ENCODE measurements around the gene GALNT13.

The GALNT13 gene

DNA sequence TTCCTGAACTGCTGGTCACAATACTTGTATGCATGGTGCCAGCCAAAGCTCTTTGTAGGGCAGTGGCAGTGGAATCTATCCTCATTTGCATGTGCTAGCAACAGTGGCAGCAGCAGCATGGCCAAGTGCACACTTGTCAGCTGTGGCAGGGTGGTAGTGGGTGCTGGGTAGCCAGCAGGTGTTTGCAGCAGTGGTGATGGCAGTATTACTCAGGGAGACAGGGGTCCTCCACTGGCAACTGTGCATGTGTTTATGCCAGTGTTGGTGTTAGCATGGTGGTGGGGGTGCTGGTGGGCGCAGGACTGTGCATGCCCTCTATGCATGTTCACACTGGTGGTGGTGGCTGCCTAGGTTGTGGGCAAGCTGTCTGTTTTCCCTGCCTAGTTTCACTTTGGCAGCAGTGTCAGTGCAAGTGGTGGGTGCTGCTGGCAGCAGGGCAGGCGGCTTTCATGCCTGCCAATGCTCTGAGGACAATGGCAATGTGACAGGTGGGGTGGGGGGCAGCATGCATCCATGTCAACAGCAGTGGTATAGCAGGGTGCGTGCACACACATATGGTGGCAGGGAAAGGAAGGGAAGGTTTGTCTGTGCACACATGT lies 41.2 kb downstream of the GALNT13 start:
- H2AFZ ChIP-seq (ENCODE audit: low read depth, low read length, severe bottlenecking) = no peak overlapping the region
- no peak for TF ChIP-seq EZH2phosphoT487 (conservative IDR thresholded peaks at IDR 0.05; ENCODE audit: low read length)
- TF ChIP-seq, protein P1, sequence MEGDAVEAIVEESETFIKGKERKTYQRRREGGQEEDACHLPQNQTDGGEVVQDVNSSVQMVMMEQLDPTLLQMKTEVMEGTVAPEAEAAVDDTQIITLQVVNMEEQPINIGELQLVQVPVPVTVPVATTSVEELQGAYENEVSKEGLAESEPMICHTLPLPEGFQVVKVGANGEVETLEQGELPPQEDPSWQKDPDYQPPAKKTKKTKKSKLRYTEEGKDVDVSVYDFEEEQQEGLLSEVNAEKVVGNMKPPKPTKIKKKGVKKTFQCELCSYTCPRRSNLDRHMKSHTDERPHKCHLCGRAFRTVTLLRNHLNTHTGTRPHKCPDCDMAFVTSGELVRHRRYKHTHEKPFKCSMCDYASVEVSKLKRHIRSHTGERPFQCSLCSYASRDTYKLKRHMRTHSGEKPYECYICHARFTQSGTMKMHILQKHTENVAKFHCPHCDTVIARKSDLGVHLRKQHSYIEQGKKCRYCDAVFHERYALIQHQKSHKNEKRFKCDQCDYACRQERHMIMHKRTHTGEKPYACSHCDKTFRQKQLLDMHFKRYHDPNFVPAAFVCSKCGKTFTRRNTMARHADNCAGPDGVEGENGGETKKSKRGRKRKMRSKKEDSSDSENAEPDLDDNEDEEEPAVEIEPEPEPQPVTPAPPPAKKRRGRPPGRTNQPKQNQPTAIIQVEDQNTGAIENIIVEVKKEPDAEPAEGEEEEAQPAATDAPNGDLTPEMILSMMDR (IDR thresholded peaks at IDR 0.05; ENCODE audit: insufficient read depth, low read length, poor library complexity, severe bottlenecking) = no peak
- H3K9me3 ChIP-seq (ENCODE audit: insufficient read depth, low read length) = no peaks in the 10 kb centered on the region

DNA sequence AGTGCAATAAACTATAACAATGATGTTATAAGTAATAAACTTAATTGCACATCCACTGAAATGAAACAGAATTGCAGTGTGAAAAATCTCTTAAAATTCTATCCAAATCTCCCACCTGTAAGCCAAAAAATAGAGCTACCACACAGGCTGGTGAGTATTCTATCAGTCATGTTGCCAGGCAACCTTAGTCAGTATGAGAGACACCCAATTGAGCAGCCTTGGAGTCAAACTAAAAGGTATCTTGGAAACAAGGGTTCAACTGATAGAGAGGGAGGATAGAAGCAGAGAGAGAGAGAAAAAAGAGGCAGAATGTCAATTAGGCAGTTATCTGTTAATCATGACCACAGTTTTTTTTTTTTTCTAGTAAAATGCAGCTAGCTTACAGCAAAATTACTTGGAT lies 45.8 kb downstream of the GALNT13 start:
- H3K79me2 ChIP-seq (ENCODE audit: insufficient read depth, low read length) = no peaks in the 10 kb centered on the region
- H3F3A ChIP-seq (ENCODE audit: insufficient read depth) = no peaks in the 10 kb centered on the region
- no peaks in the 10 kb centered on the region for H3K9me3 ChIP-seq (ENCODE audit: insufficient read depth, low read length)
- no peak overlapping the region for H2AFZ ChIP-seq (ENCODE audit: low read depth, low read length, severe bottlenecking)
- H3K9ac ChIP-seq (ENCODE audit: low read length) = no peak overlapping the region
- no peak overlapping the region for H3K27ac ChIP-seq (ENCODE audit: low read depth, low read length)
- no peak for TF ChIP-seq EZH2phosphoT487 (conservative IDR thresholded peaks at IDR 0.05; ENCODE audit: low read length)
- TF ChIP-seq, protein P1 (IDR thresholded peaks at IDR 0.05; ENCODE audit: insufficient read depth, low read length, poor library complexity, severe bottlenecking) = no peak
- H3K36me3 ChIP-seq (ENCODE audit: low read length) = no peaks in the 10 kb centered on the region
- no peaks in the 10 kb centered on the region for H4K20me1 ChIP-seq (ENCODE audit: low read depth, low read length)
- H3K4me2 ChIP-seq (ENCODE audit: low read depth, low read length, poor library complexity, severe bottlenecking) = no peak overlapping the region
- H3K27me3 ChIP-seq (ENCODE audit: low read length) = no peaks in the 10 kb centered on the region
- no peak overlapping the region for H3K4me3 ChIP-seq (ENCODE audit: insufficient read depth, low read length, poor library complexity, severe bottlenecking)
- H3K9me2 ChIP-seq (replicated peaks; ENCODE audit: insufficient read depth, low read length) = no peaks in the 10 kb centered on the region

More for the DNA sequence above, 41.2 kb downstream of the GALNT13 start:
- H3K9me2 ChIP-seq (replicated peaks; ENCODE audit: insufficient read depth, low read length) = no peaks in the 10 kb centered on the region
- no peak overlapping the region for H3K27ac ChIP-seq (ENCODE audit: low read depth, low read length)
- no peak overlapping the region for H3K4me2 ChIP-seq (ENCODE audit: low read depth, low read length, poor library complexity, severe bottlenecking)
- no peaks in the 10 kb centered on the region for H4K20me1 ChIP-seq (ENCODE audit: low read depth, low read length)
- no peaks in the 10 kb centered on the region for H3K79me2 ChIP-seq (ENCODE audit: insufficient read depth, low read length)
- no peaks in the 10 kb centered on the region for H3K36me3 ChIP-seq (ENCODE audit: low read length)
- H3F3A ChIP-seq (ENCODE audit: insufficient read depth) = no peaks in the 10 kb centered on the region
- H3K9ac ChIP-seq (ENCODE audit: low read length) = no peak overlapping the region
- H3K4me3 ChIP-seq (ENCODE audit: insufficient read depth, low read length, poor library complexity, severe bottlenecking) = no peak overlapping the region
- no peaks in the 10 kb centered on the region for H3K27me3 ChIP-seq (ENCODE audit: low read length)

DNA sequence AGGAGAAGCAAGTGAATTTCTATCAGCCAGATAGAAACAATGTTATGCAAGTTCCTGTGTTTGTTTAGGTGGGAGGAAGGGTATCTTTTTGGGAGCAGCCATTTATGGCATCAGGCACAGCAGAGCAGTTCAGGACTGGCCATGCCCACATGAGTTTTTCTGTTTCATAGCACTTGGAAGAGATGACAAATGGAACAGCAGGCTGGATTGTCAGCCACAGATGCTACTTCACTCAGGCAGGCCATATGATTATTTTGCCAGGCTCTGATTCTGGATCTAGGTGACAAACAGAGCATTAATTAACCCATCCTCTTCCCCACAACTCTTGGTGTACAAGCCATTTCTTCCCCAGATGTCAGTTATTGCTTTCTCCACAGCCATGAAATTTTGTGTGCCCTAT lies 63.8 kb downstream of the GALNT13 start:
- Histone ChIP-seq H3K36me3 (ENCODE audit: low read length) (no peaks in the 10 kb centered on the region), H3K27me3 (ENCODE audit: low read length) (no peaks in the 10 kb centered on the region), H3K9me3 (ENCODE audit: insufficient read depth, low read length) (no peaks in the 10 kb centered on the region), H3K4me3 (ENCODE audit: insufficient read depth, low read length, poor library complexity, severe bottlenecking) (no peak overlapping the region), H3F3A (ENCODE audit: insufficient read depth) (no peaks in the 10 kb centered on the region), H3K27ac (ENCODE audit: low read depth, low read length) (no peak overlapping the region), H3K9ac (ENCODE audit: low read length) (no peak overlapping the region), H2AFZ (ENCODE audit: low read depth, low read length, severe bottlenecking) (no peak overlapping the region), H4K20me1 (ENCODE audit: low read depth, low read length) (no peaks in the 10 kb centered on the region), H3K4me2 (ENCODE audit: low read depth, low read length, poor library complexity, severe bottlenecking) (no peak overlapping the region), H3K79me2 (ENCODE audit: insufficient read depth, low read length) (no peaks in the 10 kb centered on the region), H3K9me2 (replicated peaks; ENCODE audit: insufficient read depth, low read length) (no peaks in the 10 kb centered on the region)
- TF ChIP-seq, protein P1 (IDR thresholded peaks at IDR 0.05; ENCODE audit: insufficient read depth, low read length, poor library complexity, severe bottlenecking) = no peak
- no peak for TF ChIP-seq EZH2phosphoT487 (conservative IDR thresholded peaks at IDR 0.05; ENCODE audit: low read length)

Data from SU-DHL-6 (cell line).